NCI-H460 (cell line): ENCODE results near the gene SERPINF2. TPM values are rescaled to one million over a fixed set of nuclear protein-coding genes. Genes with fewer than 3 reads are reported as not detected.
"Not testable (repeated sequence)": the region's sequence is repeated elsewhere in the genome, so short reads cannot be mapped to it uniquely, and the experiment has no call there.

ENCODE experiments used
- DNase-seq: peaks from one replicate; pipeline ENCODE4 v3.0.0-alpha.2; 2016; ENCODE audit warnings: low read depth; ENCODE audit errors: extremely low read depth
- total RNA-seq: library from RNA; depleted of rRNA; stranded (reverse); fragments of >200 nt; shearing (Covaris generic); gene quantifications from 2 replicates; pipeline ENCODE4 v1.2.3, GENCODE V29; 2014

The SERPINF2 gene
- total RNA-seq, 1 experiment from 2014 or later: not detected

GRCh38 chr17:1758807-1759206 lies 16.1 kb downstream of the SERPINF2 start:
- no peak for DNase-seq

- no peak for DNase-seq
These were observed 16.9 kb downstream of the SERPINF2 start for GRCh38 chr17:1759529-1759928.

- no peak for DNase-seq
These were observed 19.7 kb downstream of the SERPINF2 start for GRCh38 chr17:1762233-1762900.

GRCh38 chr17:1762901-1763898 lies 20.5 kb downstream of the SERPINF2 start:
- DNase-seq: no peak

GRCh38 chr17:1764284-1764683 lies 21.6 kb downstream of the SERPINF2 start:
- DNase-seq: no peak

- not testable (repeated sequence) for DNase-seq
These were observed 22.0 kb downstream of the SERPINF2 start for GRCh38 chr17:1764705-1765104.

GRCh38 chr17:1765576-1765975 lies 22.9 kb downstream of the SERPINF2 start:
- DNase-seq: no peak

GRCh38 chr17:1766382-1767135 lies 23.9 kb downstream of the SERPINF2 start:
- no peak for DNase-seq

GRCh38 chr17:1767358-1767757 lies 24.7 kb downstream of the SERPINF2 start:
- DNase-seq: no peak

- DNase-seq: no peak
These were observed 27.3 kb downstream of the SERPINF2 start for GRCh38 chr17:1769822-1770477.

- DNase-seq: not testable (repeated sequence)
These were observed 30.5 kb downstream of the SERPINF2 start for GRCh38 chr17:1773000-1773695.

GRCh38 chr17:1773696-1774181 lies 31.1 kb downstream of the SERPINF2 start:
- DNase-seq: no peak

GRCh38 chr17:1774390-1775176 lies 31.9 kb downstream of the SERPINF2 start:
- no peak for DNase-seq

- DNase-seq: no peak
These were observed 33.7 kb downstream of the SERPINF2 start for GRCh38 chr17:1776328-1776727.

- DNase-seq: no peak
These were observed 34.2 kb downstream of the SERPINF2 start for GRCh38 chr17:1776857-1777256.

GRCh38 chr17:1779571-1780131 lies 37.0 kb downstream of the SERPINF2 start:
- DNase-seq: no peak

GRCh38 chr17:1782171-1782567 lies 39.5 kb downstream of the SERPINF2 start:
- no peak for DNase-seq

- DNase-seq: no peak
These were observed 40.6 kb downstream of the SERPINF2 start for GRCh38 chr17:1783271-1783670.
